ENCODE measurements around the gene CTNNA3.

- TF ChIP-seq RCOR1 (IDR thresholded peaks at IDR 0.05; ENCODE audit: insufficient replicate concordance, low read length) = no peak
- no peak for TF ChIP-seq MXI1 (IDR thresholded peaks at IDR 0.05; ENCODE audit: borderline replicate concordance, low read depth, low read length)
- no peak for TF ChIP-seq ELK1 (IDR thresholded peaks at IDR 0.05; ENCODE audit: borderline replicate concordance, low read depth, low read length)
- no peak for TF ChIP-seq POLR2A (IDR thresholded peaks at IDR 0.05; ENCODE audit: low read depth, low read length)
- no peak for TF ChIP-seq CTCF (conservative IDR thresholded peaks at IDR 0.05; ENCODE audit: low read depth, low read length)
- TF ChIP-seq USF2 (IDR thresholded peaks at IDR 0.05; ENCODE audit: low read depth, low read length) = no peak
- no peak for TF ChIP-seq BHLHE40 (IDR thresholded peaks at IDR 0.05; ENCODE audit: low read depth, low read length)
- TF ChIP-seq RAD21 (IDR thresholded peaks at IDR 0.05; ENCODE audit: low read length) = no peak
Measured at GRCh38 chr10:67521546-67521945, 174.4 kb downstream of the CTNNA3 start.
